ENCODE data around the gene CTNNAL1. TPM values are rescaled to one million over a fixed set of nuclear protein-coding genes. Genes with fewer than 3 reads are reported as not detected.
"Not testable (repeated sequence)": the region's sequence is repeated elsewhere in the genome, so short reads cannot be mapped to it uniquely, and the experiment has no call there.

Gene CTNNAL1
- total RNA-seq, 2 experiments from 2014 or later = 13.0 to 16.4 TPM

DNA sequence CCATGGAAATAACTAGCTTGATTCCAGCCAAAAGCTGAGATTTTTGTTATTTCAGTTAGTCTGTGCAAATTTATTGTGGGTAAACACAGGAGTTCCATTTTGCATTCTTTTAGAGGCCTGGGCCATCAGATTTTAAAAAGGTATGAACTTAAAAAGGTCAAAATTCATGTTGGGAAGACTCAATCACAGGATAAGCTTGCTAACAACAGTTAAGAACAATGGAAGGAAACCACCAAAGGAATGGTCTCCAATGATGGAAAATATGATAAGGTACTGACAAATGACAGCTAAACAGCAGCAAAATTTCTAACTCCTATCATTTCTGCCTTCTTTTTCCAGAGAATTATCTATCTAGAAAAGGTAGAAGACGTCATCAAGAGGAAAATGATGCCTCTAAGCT is 63.1 kb downstream of the CTNNAL1 start:
- ChIA-PET POLR2A (interaction anchor here (0.6 kb wide), 1 partner anchor 300 kb away, joined by 4 read pairs; no protein-coding TSS in a partner anchor), CTCF (interaction anchor here (0.6 to 4.0 kb wide), 2 partner anchors 12 to 343 kb away, joined by 3 to 15 read pairs; no protein-coding TSS in a partner anchor)
- peaks cover 3% of the 10 kb centered on the region for H3K36me3 Mint-ChIP-seq (ENCODE audit: low read depth)
- DNase-seq (no peak), ATAC-seq (no peak)
- intact Hi-C loops (cut with DNase I, micrococcal nuclease) = loop anchor here in 1 of 2 experiments (10.0 kb wide), 1 partner anchor 485 kb away; no protein-coding TSS in a partner anchor
- no peak overlapping the region for H3K4me3 Mint-ChIP-seq
- no peaks in the 10 kb centered on the region for H3K9me3 Mint-ChIP-seq (ENCODE audit: low read depth)
- no peak overlapping the region for H3K27ac Mint-ChIP-seq
- H3K4me1 Mint-ChIP-seq = peaks cover 2% of the 10 kb centered on the region
- H3K27me3 Mint-ChIP-seq = no peaks in the 10 kb centered on the region

DNA sequence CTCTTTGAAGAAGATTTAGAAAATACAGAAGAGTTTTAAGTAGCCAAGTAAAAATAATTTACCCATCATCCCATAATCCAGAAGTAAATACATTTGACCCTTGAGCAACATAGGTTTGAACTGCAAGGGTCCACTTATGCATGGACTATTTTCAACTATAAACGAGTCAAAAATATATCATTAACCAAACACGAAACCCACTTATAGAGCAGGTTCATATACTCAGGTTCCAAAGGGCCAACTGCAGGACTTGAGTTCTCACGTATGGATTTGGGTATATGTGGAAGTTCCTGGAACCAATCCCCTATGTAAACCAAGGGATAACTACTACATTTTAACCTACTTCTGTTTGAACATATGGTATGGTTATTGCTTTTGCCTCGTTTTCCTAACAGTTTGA is 73.3 kb downstream of the CTNNAL1 start:
- peaks cover 7% of the 10 kb centered on the region for H3K36me3 Mint-ChIP-seq (ENCODE audit: low read depth)
- ATAC-seq (no peak), DNase-seq (no peak)
- no peak overlapping the region for H3K27ac Mint-ChIP-seq
- intact Hi-C loops (cut with DNase I, micrococcal nuclease) = loop anchor here in 1 of 2 experiments (10.0 kb wide), 1 partner anchor 385 kb away; the partner anchor contains the start of gene EPB41L4B
- POLR2A ChIA-PET = no interaction called here
- peaks cover 5% of the 10 kb centered on the region for H3K4me1 Mint-ChIP-seq
- no peaks in the 10 kb centered on the region for H3K27me3 Mint-ChIP-seq
- CTCF ChIA-PET = no interaction called here
- H3K9me3 Mint-ChIP-seq (ENCODE audit: low read depth) = no peaks in the 10 kb centered on the region
- no peak overlapping the region for H3K4me3 Mint-ChIP-seq

DNA sequence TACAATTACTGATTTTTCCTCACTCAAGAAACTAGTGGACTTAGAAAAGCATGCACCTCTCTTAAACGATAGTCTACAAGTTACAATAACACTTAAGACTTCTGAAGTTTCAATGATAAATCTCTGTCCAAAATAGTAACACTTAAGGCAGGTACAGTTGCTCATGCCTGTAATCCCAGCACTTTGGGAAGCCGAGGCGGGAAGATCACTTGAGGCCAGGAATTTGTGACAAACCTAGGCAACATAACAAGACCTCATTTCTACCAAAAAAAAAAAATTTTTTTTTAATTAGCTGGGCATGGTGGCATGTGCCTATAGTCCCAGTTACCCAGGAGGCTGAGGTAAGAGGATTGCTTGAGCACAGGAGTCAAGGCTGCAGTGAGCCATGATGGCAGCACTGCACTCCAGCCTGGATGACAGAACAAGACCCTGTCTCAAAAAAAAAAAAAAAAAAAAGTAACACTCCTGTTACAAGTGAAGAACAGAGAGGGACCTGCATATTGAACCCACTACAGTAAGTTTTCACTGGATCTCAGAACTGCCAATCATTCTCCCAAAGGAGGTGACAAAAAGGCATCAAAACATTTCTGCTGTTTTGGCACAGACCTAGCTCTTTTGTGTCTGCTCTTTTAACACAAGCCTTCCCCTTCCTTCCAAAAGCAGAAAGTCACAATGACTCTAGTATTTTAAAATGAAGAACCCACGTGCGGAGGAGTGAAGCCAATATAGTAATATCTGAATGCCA is 75.6 kb downstream of the CTNNAL1 start:
- peaks cover 12% of the 10 kb centered on the region for H3K36me3 Mint-ChIP-seq (ENCODE audit: low read depth)
- no peak for ATAC-seq
- intact Hi-C loops (cut with DNase I, micrococcal nuclease) = loop anchor here in 1 of 2 experiments (10.0 kb wide), 1 partner anchor 387 kb away; the partner anchor contains the start of gene EPB41L4B

DNA sequence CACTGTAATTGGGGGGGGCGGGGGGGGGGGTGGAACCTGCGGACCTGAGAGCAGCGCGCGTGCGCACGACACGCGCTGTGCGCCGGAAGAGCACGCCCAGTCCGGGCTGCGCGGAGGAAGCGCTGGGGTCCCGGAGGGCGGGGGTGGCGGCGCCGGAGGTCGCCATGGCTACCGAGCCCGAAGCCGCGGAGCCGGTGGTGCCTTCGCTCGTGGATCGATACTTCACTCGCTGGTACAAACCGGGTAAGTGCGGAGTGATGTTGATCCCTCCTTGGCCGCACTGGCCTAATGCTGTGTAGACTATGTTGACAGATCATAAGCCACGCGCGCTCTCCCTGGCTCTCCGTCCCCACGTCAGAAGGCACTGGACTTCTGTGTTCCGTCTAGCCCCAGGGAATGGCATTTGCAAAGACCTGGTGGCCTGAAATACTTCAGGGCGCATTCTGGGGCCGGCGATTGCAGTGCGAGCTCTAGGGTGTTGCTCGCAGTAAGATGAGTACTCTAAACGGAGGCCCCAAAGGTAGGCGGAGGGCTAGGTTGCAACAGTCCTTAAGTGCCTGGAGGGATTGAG is 78.9 kb downstream of the CTNNAL1 start, which contains the start of gene ABITRAM:
Gene ABITRAM (plus strand): TSS at position 78 of the 571 bp plus-strand sequence. CDS start 87 bp downstream, at position 165.
- intact Hi-C loops (cut with DNase I, micrococcal nuclease) = loop anchor here (1.0 to 10.0 kb wide), 8 partner anchors 48 to 1445 kb away; partner anchors contain the start of genes CTNNAL1 (in 2 of the 2), EPB41L4B (in 2 of the 2) and KLF4 (in 1 of the 2)
- H3K4me1 Mint-ChIP-seq = peaks cover 29% of the 10 kb centered on the region
- peak within 1 kb of the TSS; percentile 95 for H3K27ac Mint-ChIP-seq
- CTCF ChIA-PET = no interaction called here
- DNase-seq (peak; percentile 84), ATAC-seq (peak; percentile 81)
- H3K36me3 Mint-ChIP-seq (ENCODE audit: low read depth) = peaks cover 9% of the 10 kb centered on the region
- no peaks in the 10 kb centered on the region for H3K9me3 Mint-ChIP-seq (ENCODE audit: low read depth)
- POLR2A ChIA-PET = no interaction called here
- no peaks in the 10 kb centered on the region for H3K27me3 Mint-ChIP-seq
- H3K4me3 Mint-ChIP-seq = peak within 1 kb of the TSS; percentile 98

More for the DNA sequence above, 75.6 kb downstream of the CTNNAL1 start:
- Mint-ChIP-seq H3K27me3 (no peaks in the 10 kb centered on the region), H3K4me1 (peaks cover 11% of the 10 kb centered on the region), H3K4me3 (no peak overlapping the region), H3K9me3 (ENCODE audit: low read depth) (no peaks in the 10 kb centered on the region), H3K27ac (no peak overlapping the region)
- no peak for DNase-seq
- ChIA-PET CTCF (interaction anchor here (0.7 to 1.1 kb wide), 2 partner anchors 55 to 62 kb away, joined by 3 to 6 read pairs; no protein-coding TSS in a partner anchor), POLR2A (no interaction called here)

DNA sequence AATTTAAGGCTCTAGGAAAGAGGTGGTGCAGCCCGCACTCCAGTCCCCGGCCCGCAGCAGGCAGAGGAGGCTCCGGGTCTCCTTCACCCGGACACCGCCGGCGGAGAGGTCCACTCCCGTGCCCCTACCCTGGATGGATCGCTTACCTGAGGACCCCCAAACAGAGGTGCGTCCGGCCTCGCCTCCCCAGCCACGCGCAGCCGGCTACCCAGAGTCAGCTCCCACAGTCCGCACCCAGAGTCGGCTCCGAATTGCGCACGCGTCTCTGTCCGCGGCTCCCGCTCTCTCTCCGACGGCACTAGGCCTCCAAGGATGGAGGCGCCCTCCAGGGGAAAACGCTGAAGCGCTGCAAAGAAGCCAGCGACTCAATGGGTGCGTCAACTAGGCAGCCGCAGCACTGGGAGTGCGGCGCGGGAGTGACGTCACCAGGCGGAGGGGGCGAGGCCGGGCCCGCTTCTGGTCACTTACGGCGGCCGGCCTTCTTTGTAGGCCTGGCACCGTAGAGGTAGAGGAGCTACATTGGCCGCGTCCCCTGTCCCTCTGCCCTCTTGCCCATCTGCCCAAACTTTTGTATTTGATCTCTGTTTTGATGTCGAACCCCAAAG is 79.5 kb downstream of the CTNNAL1 start, which contains the start of gene ELP1:
Gene ELP1 (minus strand): TSS at position 407 of the 605 bp plus-strand sequence. CDS start 2,978 bp downstream, outside the sequence.
- ATAC-seq (peak; percentile 88), DNase-seq (peak; percentile 96)
- intact Hi-C loops (cut with DNase I, micrococcal nuclease) = loop anchor here (1.0 to 10.0 kb wide), 8 partner anchors 48 to 1445 kb away; partner anchors contain the start of genes CTNNAL1 (in 2 of the 2), EPB41L4B (in 2 of the 2) and KLF4 (in 1 of the 2)
- Mint-ChIP-seq H3K4me3 (peak within 1 kb of the TSS; percentile 98), H3K9me3 (ENCODE audit: low read depth) (no peaks in the 10 kb centered on the region), H3K27ac (peak within 1 kb of the TSS; percentile 95), H3K4me1 (peaks cover 29% of the 10 kb centered on the region), H3K36me3 (ENCODE audit: low read depth) (peaks cover 9% of the 10 kb centered on the region), H3K27me3 (no peaks in the 10 kb centered on the region)
- POLR2A ChIA-PET = no interaction called here
- CTCF ChIA-PET = no interaction called here

DNA sequence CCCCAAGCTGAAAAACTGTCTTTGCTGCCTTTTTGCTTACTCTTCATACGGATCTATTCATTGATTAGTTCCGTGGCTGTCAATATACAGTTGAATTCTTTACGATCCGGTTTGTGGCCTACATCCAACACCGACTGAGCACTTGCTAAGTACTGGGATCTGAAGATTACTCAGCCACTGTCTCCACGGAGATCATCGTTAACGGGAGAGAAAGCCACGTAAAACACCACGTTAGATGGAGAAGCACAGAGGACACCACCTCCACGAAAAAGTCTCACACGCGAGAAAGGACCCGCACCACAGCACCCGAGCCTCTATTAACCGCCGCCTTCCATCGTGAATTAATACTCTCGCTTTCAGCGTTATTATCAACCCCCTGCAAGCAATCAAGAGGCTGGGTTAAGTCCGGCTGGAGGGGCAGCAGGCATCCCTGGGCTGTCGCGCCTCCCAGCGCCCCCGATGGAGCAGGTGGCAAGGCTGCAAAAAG is 80.0 kb downstream of the CTNNAL1 start:
- peaks cover 29% of the 10 kb centered on the region for H3K4me1 Mint-ChIP-seq
- no peaks in the 10 kb centered on the region for H3K9me3 Mint-ChIP-seq (ENCODE audit: low read depth)
- ChIA-PET CTCF (interaction anchor here (1.0 kb wide), 1 partner anchor 21 kb away, joined by 3 read pairs; no protein-coding TSS in a partner anchor), POLR2A (no interaction called here)
- no peaks in the 10 kb centered on the region for H3K27me3 Mint-ChIP-seq
- peak overlapping the region; percentile 98 for H3K4me3 Mint-ChIP-seq
- peak overlapping the region; percentile 95 for H3K27ac Mint-ChIP-seq
- DNase-seq = no peak
- peak; percentile 0 for ATAC-seq
- H3K36me3 Mint-ChIP-seq (ENCODE audit: low read depth) = peaks cover 12% of the 10 kb centered on the region
- intact Hi-C loops (cut with DNase I, micrococcal nuclease) = loop anchor here in 1 of 2 experiments (10.0 kb wide), 1 partner anchor 392 kb away; the partner anchor contains the start of gene EPB41L4B

DNA sequence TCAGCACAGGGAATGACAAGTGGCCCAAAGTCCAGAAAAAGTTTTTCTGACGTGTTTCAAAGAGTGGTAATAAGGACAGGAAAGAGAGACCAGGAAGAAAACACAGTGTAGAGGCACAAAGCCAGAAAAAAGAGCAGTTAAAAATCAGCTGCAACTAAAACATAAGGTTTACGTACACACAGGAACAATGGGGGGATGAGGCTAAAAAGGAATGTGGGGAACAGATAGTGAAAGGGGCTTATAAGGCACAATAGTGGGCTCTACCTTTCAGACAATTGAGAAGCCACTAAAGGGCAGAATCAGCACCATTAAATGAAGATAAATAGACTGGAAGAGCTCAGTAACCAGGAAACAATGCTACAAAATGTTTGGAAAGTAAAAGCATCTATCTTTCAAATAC is 84.9 kb downstream of the CTNNAL1 start:
- CTCF ChIA-PET = interaction anchor here (0.7 to 1.0 kb wide), 2 partner anchors 14 to 51 kb away, joined by 3 read pairs; no protein-coding TSS in a partner anchor
- intact Hi-C loops (cut with DNase I, micrococcal nuclease) = no loop called here
- no peaks in the 10 kb centered on the region for H3K9me3 Mint-ChIP-seq (ENCODE audit: low read depth)
- no peaks in the 10 kb centered on the region for H3K27me3 Mint-ChIP-seq
- DNase-seq = no peak
- POLR2A ChIA-PET = no interaction called here
- no peak for ATAC-seq
- no peak overlapping the region for H3K27ac Mint-ChIP-seq
- H3K36me3 Mint-ChIP-seq (ENCODE audit: low read depth) = peaks cover 43% of the 10 kb centered on the region
- no peak overlapping the region for H3K4me3 Mint-ChIP-seq
- H3K4me1 Mint-ChIP-seq = peaks cover 22% of the 10 kb centered on the region

DNA sequence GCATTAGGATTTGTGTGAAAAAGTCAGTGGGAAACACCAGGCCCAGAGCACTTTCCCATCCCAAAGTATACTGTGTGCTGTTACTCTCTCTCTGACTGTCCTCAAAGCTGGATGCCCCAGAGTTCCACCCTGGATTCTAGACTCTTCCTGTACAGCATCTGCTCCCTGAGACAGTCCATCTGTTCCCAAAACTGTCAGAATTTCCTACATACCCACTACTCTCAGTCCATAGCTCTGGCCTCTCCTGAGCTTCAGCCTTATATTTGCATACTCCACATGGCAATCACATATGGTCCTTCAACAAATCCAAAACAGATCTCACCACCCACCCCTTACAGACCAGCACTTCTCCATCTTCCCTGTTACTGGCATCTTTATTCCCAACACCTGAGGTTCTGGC is 88.8 kb downstream of the CTNNAL1 start:
- Mint-ChIP-seq H3K9me3 (ENCODE audit: low read depth) (no peaks in the 10 kb centered on the region), H3K27ac (no peak overlapping the region), H3K4me3 (no peak overlapping the region), H3K4me1 (no peaks in the 10 kb centered on the region), H3K36me3 (ENCODE audit: low read depth) (peaks cover 47% of the 10 kb centered on the region), H3K27me3 (no peaks in the 10 kb centered on the region)
- ATAC-seq (no peak), DNase-seq (no peak)
- CTCF ChIA-PET = no interaction called here
- POLR2A ChIA-PET = no interaction called here
- intact Hi-C loops (cut with DNase I, micrococcal nuclease) = no loop called here

DNA sequence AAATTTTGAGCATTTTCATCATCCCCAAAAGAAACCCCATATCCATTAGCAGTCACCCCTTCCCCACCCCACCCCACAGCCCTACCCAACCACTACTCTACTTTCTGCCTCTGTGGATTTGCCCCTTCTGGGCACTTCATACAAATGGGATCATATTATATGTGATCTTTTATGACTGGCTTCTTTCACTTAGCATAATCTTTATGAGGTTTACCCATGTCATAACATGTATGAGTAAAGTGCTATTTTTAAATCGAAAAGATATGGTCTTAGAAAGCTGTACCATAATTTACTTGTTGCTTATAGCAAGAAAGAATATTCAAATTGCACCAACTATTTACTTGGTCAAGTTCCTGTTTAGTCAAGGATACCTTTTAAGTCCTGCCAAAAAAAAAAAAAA is 92.1 kb downstream of the CTNNAL1 start:
- Mint-ChIP-seq H3K9me3 (ENCODE audit: low read depth) (no peaks in the 10 kb centered on the region), H3K36me3 (ENCODE audit: low read depth) (peaks cover 49% of the 10 kb centered on the region), H3K4me3 (no peak overlapping the region), H3K4me1 (no peaks in the 10 kb centered on the region), H3K27ac (no peak overlapping the region), H3K27me3 (no peaks in the 10 kb centered on the region)
- ChIA-PET POLR2A (no interaction called here), CTCF (interaction anchor here (0.6 kb wide), 1 partner anchor 100 kb away, joined by 3 read pairs; no protein-coding TSS in a partner anchor)
- ATAC-seq (no peak), DNase-seq (no peak)
- intact Hi-C loops (cut with DNase I, micrococcal nuclease) = no loop called here

DNA sequence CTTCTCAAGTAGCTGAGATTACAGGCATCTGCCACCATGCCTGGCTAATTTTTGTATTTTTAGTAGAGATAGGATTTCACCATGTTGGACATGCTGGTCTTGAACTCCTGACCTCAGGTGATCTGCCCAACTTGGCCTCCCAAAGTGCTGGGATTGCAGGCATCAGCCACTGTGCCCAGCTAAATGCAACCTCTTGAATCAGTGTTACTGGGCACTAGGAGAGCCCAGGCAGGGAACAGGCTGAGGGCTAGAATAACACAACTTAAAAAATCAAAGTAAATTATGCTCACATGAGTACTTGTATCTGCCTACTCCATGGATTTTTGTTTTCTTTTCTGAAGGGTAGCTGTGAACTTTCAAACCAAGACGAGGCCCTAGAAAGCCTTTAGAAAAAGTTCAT is 92.9 kb downstream of the CTNNAL1 start:
- ATAC-seq; H3K4me3 Mint-ChIP-seq; CTCF ChIA-PET; H3K27ac Mint-ChIP-seq; H3K9me3 Mint-ChIP-seq (ENCODE audit: low read depth); POLR2A ChIA-PET; DNase-seq; intact Hi-C loops (cut with DNase I, micrococcal nuclease); H3K4me1 Mint-ChIP-seq; H3K27me3 Mint-ChIP-seq: not testable (repeated sequence)
- peaks cover 49% of the 10 kb centered on the region for H3K36me3 Mint-ChIP-seq (ENCODE audit: low read depth)

DNA sequence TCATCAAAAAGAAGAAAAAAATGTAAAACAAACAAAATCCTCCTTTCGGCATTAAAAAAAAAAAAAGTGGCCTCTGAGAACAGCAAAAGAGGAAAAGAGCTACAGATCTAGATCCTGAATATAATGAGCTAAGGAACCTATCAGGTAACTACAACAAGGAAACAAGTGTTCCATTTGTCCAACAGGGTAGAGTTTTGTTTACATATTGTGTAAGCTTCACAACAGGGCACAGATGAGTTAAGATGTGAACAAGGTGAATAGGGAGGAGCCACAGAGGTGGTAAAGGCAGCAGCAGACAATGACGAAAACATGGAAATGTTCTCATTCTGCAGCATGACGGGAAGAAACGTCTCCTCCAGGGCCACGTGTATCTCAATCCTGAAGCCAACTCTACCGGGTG is 93.8 kb downstream of the CTNNAL1 start:
- DNase-seq = no peak
- H3K27me3 Mint-ChIP-seq = no peaks in the 10 kb centered on the region

More for the DNA sequence above, 93.8 kb downstream of the CTNNAL1 start:
- POLR2A ChIA-PET = interaction anchor here (0.6 kb wide), 1 partner anchor 79 kb away, joined by 5 read pairs; no protein-coding TSS in a partner anchor
- Mint-ChIP-seq H3K9me3 (ENCODE audit: low read depth) (no peaks in the 10 kb centered on the region), H3K4me3 (no peak overlapping the region), H3K4me1 (no peaks in the 10 kb centered on the region), H3K36me3 (ENCODE audit: low read depth) (peaks cover 42% of the 10 kb centered on the region), H3K27ac (peak overlapping the region; percentile 20)
- ATAC-seq = no peak
- intact Hi-C loops (cut with DNase I, micrococcal nuclease) = no loop called here
- CTCF ChIA-PET = interaction anchor here (0.6 kb wide), 1 partner anchor 304 kb away, joined by 3 read pairs; no protein-coding TSS in a partner anchor
